ENCODE measurements around the gene SLC29A4.
"Not testable (repeated sequence)": the region's sequence is repeated elsewhere in the genome, so short reads cannot be mapped to it uniquely, and the experiment has no call there.

SLC29A4 gene

GRCh38 chr7:5309146-5309545 lies 26.4 kb downstream of the SLC29A4 start:
- no peak overlapping the region for H2AFZ ChIP-seq (ENCODE audit: low read length)
- no peak overlapping the region for H3K27ac ChIP-seq (ENCODE audit: low read length)
- H3K9me2 ChIP-seq (replicated peaks; ENCODE audit: insufficient read depth, low read length), result no peaks in the 10 kb centered on the region
- DNase-seq, result no peak
- H3K4me1 ChIP-seq (ENCODE audit: low read length), result no peaks in the 10 kb centered on the region
- H3K9ac ChIP-seq (ENCODE audit: low read length), result no peak overlapping the region
- H3K36me3 ChIP-seq (replicated peaks; ENCODE audit: insufficient read depth, low read length), result no peaks in the 10 kb centered on the region
- H3K79me2 ChIP-seq (ENCODE audit: low read length), result no peaks in the 10 kb centered on the region
- H3K4me3 ChIP-seq (ENCODE audit: low read length), result no peak overlapping the region
- no peak overlapping the region for H3K4me2 ChIP-seq (ENCODE audit: low read depth, low read length)
- no peaks in the 10 kb centered on the region for H3K27me3 ChIP-seq (replicated peaks; ENCODE audit: insufficient read depth, low read length)
- TF ChIP-seq EZH2phosphoT487 (IDR thresholded peaks at IDR 0.05; ENCODE audit: low read length), result no peak
- TF ChIP-seq, protein P1, sequence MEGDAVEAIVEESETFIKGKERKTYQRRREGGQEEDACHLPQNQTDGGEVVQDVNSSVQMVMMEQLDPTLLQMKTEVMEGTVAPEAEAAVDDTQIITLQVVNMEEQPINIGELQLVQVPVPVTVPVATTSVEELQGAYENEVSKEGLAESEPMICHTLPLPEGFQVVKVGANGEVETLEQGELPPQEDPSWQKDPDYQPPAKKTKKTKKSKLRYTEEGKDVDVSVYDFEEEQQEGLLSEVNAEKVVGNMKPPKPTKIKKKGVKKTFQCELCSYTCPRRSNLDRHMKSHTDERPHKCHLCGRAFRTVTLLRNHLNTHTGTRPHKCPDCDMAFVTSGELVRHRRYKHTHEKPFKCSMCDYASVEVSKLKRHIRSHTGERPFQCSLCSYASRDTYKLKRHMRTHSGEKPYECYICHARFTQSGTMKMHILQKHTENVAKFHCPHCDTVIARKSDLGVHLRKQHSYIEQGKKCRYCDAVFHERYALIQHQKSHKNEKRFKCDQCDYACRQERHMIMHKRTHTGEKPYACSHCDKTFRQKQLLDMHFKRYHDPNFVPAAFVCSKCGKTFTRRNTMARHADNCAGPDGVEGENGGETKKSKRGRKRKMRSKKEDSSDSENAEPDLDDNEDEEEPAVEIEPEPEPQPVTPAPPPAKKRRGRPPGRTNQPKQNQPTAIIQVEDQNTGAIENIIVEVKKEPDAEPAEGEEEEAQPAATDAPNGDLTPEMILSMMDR (IDR thresholded peaks at IDR 0.05; ENCODE audit: low read length), result no peak
- no peak for TF ChIP-seq EZH2 (optimal IDR thresholded peaks at IDR 0.05; ENCODE audit: low read depth, low read length)
- H4K20me1 ChIP-seq (ENCODE audit: insufficient read depth, low read length), result no peaks in the 10 kb centered on the region
- H3K9me3 ChIP-seq (replicated peaks; ENCODE audit: insufficient read depth, low read length), result no peaks in the 10 kb centered on the region
- no peaks in the 10 kb centered on the region for H3F3A ChIP-seq (ENCODE audit: insufficient read depth, low read length)

GRCh38 chr7:5310822-5311405 lies 28.2 kb downstream of the SLC29A4 start:
- no peak overlapping the region for H2AFZ ChIP-seq (ENCODE audit: low read length)
- no peak overlapping the region for H3K27ac ChIP-seq (ENCODE audit: low read length)
- H3K4me2 ChIP-seq (ENCODE audit: low read depth, low read length), result no peak overlapping the region

DNA sequence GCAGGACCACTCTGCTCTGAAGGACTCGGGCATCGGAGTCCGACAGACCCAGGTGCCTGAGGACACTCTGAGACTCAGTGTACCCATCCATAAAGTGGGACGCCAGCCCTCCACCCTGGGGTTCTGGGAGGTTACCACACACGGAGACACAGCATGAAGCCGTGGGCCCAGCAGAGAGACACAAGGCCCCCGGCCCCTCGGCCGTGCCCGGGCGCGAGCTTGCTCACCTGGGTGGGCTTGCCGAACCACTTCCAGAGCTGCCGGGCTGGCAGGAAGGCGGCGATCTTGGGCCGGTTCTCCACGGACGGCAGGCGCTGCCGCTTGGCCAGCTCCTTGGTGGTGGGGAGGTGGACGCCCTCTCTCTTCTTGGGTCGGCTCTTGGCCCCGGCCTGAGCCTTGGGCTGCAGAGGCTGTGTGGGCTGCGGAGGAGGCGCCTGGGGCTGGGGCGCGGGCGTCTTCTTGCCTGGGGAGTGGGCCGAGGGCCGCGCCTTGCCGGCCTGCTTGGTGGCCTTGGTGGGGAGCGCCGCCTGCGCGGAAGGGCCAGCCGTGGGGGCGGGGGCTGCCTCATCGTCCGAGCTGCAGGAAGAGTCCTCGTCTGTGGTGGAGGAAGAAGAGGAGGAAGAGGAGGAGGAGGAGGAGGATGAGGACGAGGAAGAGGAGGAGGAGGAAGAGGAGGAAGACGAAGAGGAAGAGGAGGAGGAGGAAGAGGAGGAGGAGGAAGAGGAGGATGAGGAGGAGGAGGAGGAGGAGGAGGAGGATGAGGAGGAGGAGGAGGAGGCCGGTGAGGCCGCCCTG lies 29.7 kb downstream of the SLC29A4 start:
- not testable (repeated sequence) for H3K9ac ChIP-seq (ENCODE audit: low read length); H2AFZ ChIP-seq (ENCODE audit: low read length); H3K27ac ChIP-seq (ENCODE audit: low read length); H3K9me2 ChIP-seq (replicated peaks; ENCODE audit: insufficient read depth, low read length); H3K4me2 ChIP-seq (ENCODE audit: low read depth, low read length); H3K4me1 ChIP-seq (ENCODE audit: low read length); H3K79me2 ChIP-seq (ENCODE audit: low read length); H4K20me1 ChIP-seq (ENCODE audit: insufficient read depth, low read length); DNase-seq; H3K36me3 ChIP-seq (replicated peaks; ENCODE audit: insufficient read depth, low read length); H3K9me3 ChIP-seq (replicated peaks; ENCODE audit: insufficient read depth, low read length); H3K27me3 ChIP-seq (replicated peaks; ENCODE audit: insufficient read depth, low read length); H3K4me3 ChIP-seq (ENCODE audit: low read length); H3F3A ChIP-seq (ENCODE audit: insufficient read depth, low read length)

More at GRCh38 chr7:5310822-5311405, 28.2 kb downstream of the SLC29A4 start:
- Histone ChIP-seq H3F3A (ENCODE audit: insufficient read depth, low read length) (no peaks in the 10 kb centered on the region), H3K4me3 (ENCODE audit: low read length) (no peak overlapping the region), H3K9me2 (replicated peaks; ENCODE audit: insufficient read depth, low read length) (no peaks in the 10 kb centered on the region), H3K9ac (ENCODE audit: low read length) (no peak overlapping the region), H4K20me1 (ENCODE audit: insufficient read depth, low read length) (no peaks in the 10 kb centered on the region), H3K36me3 (replicated peaks; ENCODE audit: insufficient read depth, low read length) (no peaks in the 10 kb centered on the region), H3K9me3 (replicated peaks; ENCODE audit: insufficient read depth, low read length) (no peaks in the 10 kb centered on the region), H3K4me1 (ENCODE audit: low read length) (no peaks in the 10 kb centered on the region), H3K27me3 (replicated peaks; ENCODE audit: insufficient read depth, low read length) (no peaks in the 10 kb centered on the region), H3K79me2 (ENCODE audit: low read length) (no peaks in the 10 kb centered on the region)
- TF ChIP-seq EZH2phosphoT487 (IDR thresholded peaks at IDR 0.05; ENCODE audit: low read length), result no peak
- TF ChIP-seq, protein P1 (IDR thresholded peaks at IDR 0.05; ENCODE audit: low read length), result no peak
- no peak for TF ChIP-seq EZH2 (optimal IDR thresholded peaks at IDR 0.05; ENCODE audit: low read depth, low read length)
- no peak for DNase-seq

DNA sequence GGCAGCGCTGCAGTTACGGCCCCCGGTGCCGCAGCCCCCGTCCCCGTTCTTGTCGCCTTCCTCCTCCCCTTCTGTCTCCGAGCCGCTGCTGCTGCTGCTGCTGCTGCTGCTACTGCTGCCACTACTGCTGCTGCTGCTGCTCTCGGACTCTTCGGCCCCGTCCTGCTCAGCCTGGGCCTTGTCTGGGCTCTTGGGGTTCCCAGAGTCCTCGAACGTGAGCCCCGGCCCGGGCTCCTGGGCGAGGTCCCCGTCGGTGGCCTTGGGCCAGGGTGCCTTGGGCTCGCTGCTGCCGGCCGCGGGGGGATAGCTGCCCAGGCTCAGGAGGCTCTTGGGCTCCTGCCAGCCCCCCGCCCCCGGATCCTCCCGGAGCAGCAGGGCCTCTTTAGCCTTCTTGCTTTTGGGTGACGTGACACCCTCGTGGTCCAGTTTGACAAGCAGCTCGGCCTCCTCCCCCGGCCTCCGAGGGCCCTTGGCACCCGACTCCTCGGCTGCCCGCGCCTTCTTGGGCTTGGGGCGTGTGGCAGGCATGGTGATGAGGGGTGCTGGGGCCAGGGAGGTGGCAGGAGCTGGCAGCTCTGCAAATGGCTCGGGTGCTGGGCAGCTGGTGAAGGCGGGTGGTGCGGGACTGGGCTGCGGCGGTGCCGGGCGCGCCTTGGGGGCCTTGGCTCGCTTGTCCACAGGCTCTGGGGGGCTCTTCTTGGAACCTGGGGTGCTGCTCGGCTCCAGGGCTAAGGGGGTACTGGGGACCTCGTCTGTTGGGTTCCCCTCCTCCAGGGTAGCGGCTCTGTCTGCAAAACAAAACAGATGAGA lies 30.5 kb downstream of the SLC29A4 start:
- H3K9ac ChIP-seq (ENCODE audit: low read length); H3K36me3 ChIP-seq (replicated peaks; ENCODE audit: insufficient read depth, low read length); H3K4me3 ChIP-seq (ENCODE audit: low read length); H3K9me3 ChIP-seq (replicated peaks; ENCODE audit: insufficient read depth, low read length); H4K20me1 ChIP-seq (ENCODE audit: insufficient read depth, low read length); H3K4me1 ChIP-seq (ENCODE audit: low read length); H3F3A ChIP-seq (ENCODE audit: insufficient read depth, low read length); H2AFZ ChIP-seq (ENCODE audit: low read length); H3K9me2 ChIP-seq (replicated peaks; ENCODE audit: insufficient read depth, low read length); H3K79me2 ChIP-seq (ENCODE audit: low read length); H3K4me2 ChIP-seq (ENCODE audit: low read depth, low read length); H3K27ac ChIP-seq (ENCODE audit: low read length); DNase-seq; H3K27me3 ChIP-seq (replicated peaks; ENCODE audit: insufficient read depth, low read length): not testable (repeated sequence)

All from MM.1S (cell line).